HFF-Myc (cell line): ENCODE data around the gene CFAP251.

Source experiments
- DNase-seq: peaks from one replicate; pipeline ENCODE4 v3.0.0-alpha.2; 2011; ENCODE audit warnings: low read depth; ENCODE audit errors: extremely low read depth
- H3K4me3 ChIP-seq: replicated peaks from 2 replicates; pipeline ENCODE4 v1.5.1; 2011; ENCODE audit warnings: low read depth, mild to moderate bottlenecking, control low read depth, low read length
- CTCF ChIP-seq: IDR thresholded peaks from 2 replicates; pipeline ENCODE4 v1.5.1; 2012; ENCODE audit warnings: mild to moderate bottlenecking, low read depth, low read length, control low read depth; ENCODE audit errors: missing control alignments

CFAP251 gene

GRCh38 chr12:121934309-121934664, 15.9 kb downstream of the CFAP251 start:
- TF ChIP-seq CTCF: no peak
- no peak overlapping the region for H3K4me3 ChIP-seq
- DNase-seq: no peak

- no peak for TF ChIP-seq CTCF
- H3K4me3 ChIP-seq: no peak overlapping the region
- no peak for DNase-seq
Observed at GRCh38 chr12:121937654-121938053, 19.3 kb downstream of the CFAP251 start.

- no peak for DNase-seq
- H3K4me3 ChIP-seq: no peak overlapping the region
- no peak for TF ChIP-seq CTCF
Observed at GRCh38 chr12:121939186-121939585, 20.8 kb downstream of the CFAP251 start.

- no peak for TF ChIP-seq CTCF
- no peak for DNase-seq
- no peak overlapping the region for H3K4me3 ChIP-seq
Observed at GRCh38 chr12:121939992-121940766, 21.8 kb downstream of the CFAP251 start.

- H3K4me3 ChIP-seq: no peak overlapping the region
- no peak for DNase-seq
- TF ChIP-seq CTCF: no peak
Observed at GRCh38 chr12:121942145-121942718, 23.8 kb downstream of the CFAP251 start.

GRCh38 chr12:121943926-121944325, 25.5 kb downstream of the CFAP251 start:
- H3K4me3 ChIP-seq: no peak overlapping the region
- no peak for TF ChIP-seq CTCF
- DNase-seq: no peak
